HT-29 (cell line): Measurements from ENCODE around the gene CPE. TPM values are rescaled to one million over a fixed set of nuclear protein-coding genes. Genes with fewer than 3 reads are reported as not detected.
"Not testable (repeated sequence)": the region's sequence is repeated elsewhere in the genome, so short reads cannot be mapped to it uniquely, and the experiment has no call there.

Experiments
- DNase-seq: peaks from one replicate; pipeline ENCODE4 v3.0.0-alpha.2; 2015; ENCODE audit warnings: low spot score
- total RNA-seq: library from RNA; depleted of rRNA; stranded (reverse); fragments of >200 nt; shearing (Covaris generic); gene quantifications from 2 replicates; pipeline ENCODE4 v1.2.3, GENCODE V29; 2014; rRNA removed

CPE gene
- not detected in 2 replicates for total RNA-seq

- no peak for DNase-seq
Measured at GRCh38 chr4:165378745-165379677, at the start of gene CPE. CPE (plus strand) TSS chr4:165379008; CDS start chr4:165379222, 214 bp downstream.

DNA sequence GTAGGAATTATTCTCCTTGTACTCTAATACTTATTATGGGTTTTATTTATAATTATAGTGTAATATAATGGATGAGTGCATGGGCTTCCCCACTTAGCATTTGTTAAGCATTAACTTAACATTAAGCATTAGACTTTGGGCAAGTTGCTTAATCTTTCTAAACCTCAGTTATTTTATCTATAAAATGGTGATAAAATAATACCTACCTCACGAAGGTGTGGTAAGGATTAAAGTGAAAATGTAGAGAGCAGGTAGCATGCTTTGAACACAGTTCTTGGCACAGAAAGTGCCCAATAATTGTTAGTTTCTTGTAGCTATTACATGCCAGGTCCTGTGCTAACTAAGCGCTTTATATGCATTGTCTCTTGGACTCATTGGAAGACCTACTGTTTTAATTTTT is 48.7 kb upstream of the CPE start:
- no peak for DNase-seq

DNA sequence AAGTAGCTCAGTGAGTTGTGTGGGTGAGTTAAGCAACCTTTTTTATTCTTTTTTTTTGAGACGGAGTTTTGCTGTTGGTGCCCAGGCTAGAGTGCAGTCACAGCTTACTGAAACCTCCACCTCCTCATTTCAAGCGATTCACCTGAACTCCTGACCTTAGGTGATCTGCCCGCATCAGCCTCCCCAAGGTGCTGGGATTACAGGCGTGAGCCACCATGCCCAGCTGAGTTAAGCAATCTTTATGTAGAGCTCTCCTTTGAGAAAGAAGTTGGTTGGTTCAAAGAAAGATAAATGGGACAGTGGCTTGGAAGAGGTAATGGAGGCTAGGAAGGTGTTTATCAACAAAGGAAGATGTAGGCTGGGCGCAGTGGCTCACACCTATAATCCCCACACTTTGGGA is 48.1 kb upstream of the CPE start:
- DNase-seq = no peak

GRCh38 chr4:165331359-165331758 is 47.4 kb upstream of the CPE start:
- DNase-seq = no peak

DNA sequence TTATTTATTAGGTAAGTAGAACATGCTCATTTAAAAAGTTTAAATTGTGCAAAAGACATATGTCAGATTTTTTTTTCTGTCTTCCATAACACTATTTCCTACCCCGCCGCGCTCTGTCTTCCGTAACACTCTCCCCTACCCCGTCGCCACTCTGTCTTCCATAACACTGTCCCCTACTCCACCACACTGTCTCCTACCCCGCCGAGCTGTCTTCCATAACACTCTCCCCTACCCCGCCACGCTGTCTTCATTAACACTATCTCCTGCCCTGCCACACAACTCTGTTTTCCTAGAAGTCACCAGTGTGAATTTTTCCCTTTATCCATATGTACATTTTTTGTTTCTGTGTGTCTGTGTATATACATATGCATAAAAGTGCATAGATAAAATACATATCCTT is 47.0 kb upstream of the CPE start:
- DNase-seq = no peak

- no peak for DNase-seq
Measured at GRCh38 chr4:165332502-165332901, 46.3 kb upstream of the CPE start.

- no peak for DNase-seq
Measured at GRCh38 chr4:165335163-165335703, 43.6 kb upstream of the CPE start.

GRCh38 chr4:165336743-165337142 is 42.1 kb upstream of the CPE start:
- DNase-seq = no peak

DNA sequence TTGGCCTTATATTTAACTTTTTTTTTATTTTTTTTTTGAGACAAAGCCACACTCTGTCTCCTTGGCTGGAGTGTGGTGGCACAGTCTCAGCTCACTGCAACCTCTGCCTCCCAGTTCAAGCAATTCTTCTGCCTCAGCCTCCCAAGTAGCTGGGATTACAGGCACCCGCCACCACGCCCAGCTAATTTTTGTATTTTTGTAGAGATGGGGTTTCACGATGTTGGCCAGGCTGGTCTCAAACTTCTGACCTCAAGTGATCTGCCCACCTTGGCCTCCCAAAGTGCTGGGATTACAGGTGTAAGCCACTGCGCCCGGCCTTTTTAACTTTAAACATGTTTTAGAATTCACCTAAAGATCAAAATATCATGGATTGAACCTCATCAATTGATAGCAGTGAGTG is 36.5 kb upstream of the CPE start:
- DNase-seq = not testable (repeated sequence)

DNA sequence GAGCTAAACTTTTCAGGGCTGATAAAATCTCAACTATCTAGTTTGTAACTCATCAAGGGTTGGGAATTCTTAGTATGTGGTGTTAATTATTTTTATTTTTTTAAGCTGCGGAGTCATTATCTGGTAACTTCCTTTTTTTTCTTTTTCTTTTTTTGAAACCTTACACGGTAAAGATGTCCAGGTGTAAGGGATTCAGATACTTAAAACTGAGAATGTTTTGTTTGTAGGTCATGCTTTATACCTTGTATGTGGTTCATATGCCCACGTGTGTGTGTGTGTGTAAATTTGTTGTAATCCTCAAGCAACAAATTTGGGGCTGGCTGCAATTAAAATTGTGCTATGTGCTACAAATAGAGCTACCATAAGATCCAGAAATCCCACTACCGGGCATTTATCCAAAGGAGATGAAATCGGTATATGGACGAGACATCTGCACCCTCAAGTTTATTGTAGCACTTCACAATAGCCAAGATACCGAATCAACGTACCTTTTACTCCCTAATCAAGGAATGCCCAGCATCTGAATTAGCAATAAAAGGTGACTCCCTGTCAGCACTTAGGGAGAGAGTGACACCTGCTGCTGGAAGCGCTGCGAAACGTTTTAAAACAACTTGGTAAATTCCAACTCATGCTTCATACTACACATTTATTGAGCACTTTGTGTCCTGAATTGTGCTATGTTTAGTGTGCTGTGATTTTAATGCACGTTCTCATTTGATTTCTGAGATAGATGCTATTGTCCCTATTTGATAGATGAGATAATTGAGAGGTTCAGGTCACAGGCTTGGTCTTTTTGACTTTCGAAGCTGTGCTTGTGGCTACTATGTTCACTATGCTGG is 35.2 kb upstream of the CPE start:
- DNase-seq = peak; percentile 40

DNA sequence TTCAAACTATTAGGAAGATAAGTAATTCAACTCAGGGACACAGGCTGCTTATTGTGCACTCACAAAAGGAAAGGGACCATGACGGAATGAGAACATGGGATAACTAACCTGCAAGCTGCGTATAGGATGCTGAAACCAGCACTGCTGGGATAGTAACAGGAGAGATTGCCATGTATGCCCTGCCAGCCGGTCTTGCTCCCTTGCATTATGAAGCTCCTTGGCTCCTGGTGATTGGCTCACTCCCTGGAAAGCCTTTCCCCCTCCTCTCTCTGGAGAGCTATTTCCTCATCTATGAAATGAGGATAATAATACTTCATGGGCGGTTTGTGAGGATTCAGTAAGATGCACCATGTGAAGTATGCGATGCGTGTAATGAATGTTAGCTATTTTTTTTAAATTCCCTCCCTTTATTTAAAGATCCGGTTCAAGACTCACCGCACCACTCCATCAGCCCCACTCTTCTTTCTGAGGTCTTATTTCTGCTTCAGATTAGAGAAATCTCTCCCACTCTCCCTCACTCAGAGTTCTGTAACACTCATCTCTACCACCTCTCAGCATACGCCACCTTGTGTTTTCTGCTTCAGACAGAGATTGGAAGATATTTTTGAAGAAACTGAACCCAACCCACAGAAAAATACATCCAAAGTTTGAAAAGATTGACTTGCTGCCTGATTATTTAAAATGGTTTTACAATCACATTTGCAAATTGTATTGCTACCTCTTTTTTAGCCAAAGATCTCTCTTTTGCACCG is 33.0 kb upstream of the CPE start:
- DNase-seq = no peak

DNA sequence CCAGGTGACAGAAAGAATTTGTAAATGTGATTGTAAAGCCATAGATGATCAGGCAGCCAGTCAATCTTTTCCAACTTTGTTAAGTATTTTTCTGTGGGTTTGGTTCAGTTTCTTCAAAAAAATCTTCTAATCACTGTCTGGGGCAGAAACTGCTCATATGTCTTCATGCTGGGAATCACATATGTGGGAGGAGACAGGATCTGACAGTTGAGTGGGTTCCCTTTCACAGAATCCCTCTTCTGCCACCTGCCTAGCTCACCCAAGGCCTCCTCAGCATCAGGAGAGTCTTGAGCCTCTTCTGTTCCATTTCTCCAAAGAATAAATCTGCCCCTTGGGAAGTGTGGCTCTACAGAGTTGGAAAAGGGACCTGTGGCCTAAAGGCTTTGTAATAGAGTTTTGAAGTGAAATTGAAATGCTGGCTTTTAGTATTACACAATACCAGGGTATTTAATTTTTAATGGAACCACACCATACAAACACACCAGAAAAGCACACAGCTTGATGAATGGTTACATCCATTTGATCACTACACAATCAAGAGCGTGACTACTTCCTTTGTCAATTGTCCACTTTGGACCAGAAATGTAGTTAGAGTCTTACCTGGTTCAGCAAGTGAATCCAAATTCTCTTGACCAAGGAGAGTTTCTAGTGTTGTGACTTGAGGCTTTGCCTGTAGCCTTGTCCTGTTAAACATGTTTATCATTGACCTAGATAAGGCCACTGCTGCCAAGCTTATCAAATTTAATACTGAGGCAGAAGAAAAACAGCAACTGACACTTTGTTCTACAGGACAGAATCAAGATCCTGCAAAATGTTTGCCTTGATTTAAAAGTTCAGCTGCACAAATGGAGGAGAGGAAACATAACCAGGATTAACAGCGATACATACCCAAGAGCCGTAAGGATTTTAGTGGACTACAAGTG is 30.9 kb upstream of the CPE start:
- DNase-seq = no peak

DNA sequence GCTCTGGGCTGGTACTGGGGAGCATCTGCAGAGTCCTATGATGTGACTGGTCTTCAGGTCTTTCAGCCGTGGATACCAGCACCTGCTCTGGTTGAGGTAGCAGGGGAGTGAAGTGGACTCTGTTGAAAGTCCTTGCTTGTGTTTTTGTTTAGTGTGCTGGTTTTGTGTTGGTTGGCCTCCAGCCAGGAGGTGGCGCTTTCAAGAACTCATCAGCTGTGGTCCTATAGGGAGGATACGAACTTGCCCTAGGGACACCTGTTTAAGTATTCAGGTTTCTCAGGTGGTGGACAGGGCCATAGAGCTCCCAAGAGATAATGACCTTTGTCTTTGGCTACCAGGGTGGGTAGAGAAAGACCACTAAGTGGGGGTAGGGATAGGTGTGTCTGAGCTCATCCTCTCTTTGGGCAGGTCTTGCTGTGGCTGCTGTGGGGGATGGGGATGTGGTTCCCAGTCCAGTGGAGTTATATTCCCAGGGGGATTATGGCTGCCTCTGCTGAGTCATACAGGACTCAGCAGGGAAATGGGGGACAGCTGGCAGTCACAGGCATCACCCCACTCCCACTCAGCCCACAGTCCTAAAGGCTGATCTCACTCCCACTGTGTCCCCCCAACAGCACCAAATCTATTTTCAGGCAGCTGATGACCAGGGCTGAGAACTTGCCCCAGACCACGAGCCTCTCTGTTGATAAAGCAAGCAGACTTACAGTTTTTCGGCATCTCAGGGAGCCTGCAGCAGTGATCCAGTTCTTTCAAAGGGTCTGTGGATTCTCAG is 27.3 kb upstream of the CPE start:
- no peak for DNase-seq

DNA sequence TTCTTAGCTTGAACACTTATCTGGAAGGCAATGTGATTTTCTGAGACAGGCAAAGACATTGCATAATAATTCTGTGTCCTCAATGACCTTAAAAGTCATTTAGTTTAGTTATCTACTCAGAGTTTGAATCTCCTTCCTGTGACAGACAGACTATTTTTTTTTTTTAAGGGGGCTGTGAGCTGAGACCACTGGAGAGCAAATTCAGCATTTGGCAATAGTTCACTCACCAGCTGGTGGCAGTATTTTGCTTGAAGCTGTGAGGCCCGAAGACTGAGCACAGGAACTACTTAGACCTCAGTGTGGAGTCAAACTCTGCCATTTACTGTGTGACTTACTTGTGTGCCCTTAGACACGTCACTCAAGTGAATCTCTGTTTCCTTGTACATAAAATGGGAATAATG is 22.9 kb upstream of the CPE start:
- peak; percentile 14 for DNase-seq

- DNase-seq = no peak
Measured at GRCh38 chr4:165359506-165359905, 19.3 kb upstream of the CPE start.

GRCh38 chr4:165360041-165360695 is 18.6 kb upstream of the CPE start:
- no peak for DNase-seq

- DNase-seq = no peak
Measured at GRCh38 chr4:165360985-165361670, 17.7 kb upstream of the CPE start.

DNA sequence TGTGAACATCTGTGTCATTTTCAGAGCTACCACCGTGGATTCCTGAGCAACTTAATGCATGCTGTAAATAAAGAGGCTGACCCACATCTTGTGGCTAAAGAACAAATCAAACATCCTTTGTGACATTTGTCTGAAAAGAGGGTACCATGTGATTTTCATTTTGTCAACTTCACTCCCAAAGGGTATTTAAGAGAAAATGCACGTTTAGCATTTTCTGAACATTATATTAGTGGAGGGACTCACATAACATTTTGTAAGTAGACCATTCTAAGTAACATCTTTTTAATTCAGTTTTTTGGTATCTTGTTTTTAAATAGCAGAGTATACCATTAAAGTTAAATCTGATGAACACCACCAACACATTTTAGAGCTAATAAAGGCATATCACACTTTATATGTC is 17.0 kb upstream of the CPE start:
- DNase-seq = no peak
